ENCODE data around the gene PLPP3. TPM values are rescaled to one million over a fixed set of nuclear protein-coding genes. Genes with fewer than 3 reads are reported as not detected.

Gene PLPP3
- total RNA-seq (170 and 343 TPM in 2 replicates), polyA plus RNA-seq (185 and 465 TPM in 2 replicates), polyA minus RNA-seq (ENCODE audit: low replicate concordance) (284 and 399 TPM in 2 replicates)
- polyA plus RNA-seq (2012) = 129 and 296 TPM in 2 replicates

DNA sequence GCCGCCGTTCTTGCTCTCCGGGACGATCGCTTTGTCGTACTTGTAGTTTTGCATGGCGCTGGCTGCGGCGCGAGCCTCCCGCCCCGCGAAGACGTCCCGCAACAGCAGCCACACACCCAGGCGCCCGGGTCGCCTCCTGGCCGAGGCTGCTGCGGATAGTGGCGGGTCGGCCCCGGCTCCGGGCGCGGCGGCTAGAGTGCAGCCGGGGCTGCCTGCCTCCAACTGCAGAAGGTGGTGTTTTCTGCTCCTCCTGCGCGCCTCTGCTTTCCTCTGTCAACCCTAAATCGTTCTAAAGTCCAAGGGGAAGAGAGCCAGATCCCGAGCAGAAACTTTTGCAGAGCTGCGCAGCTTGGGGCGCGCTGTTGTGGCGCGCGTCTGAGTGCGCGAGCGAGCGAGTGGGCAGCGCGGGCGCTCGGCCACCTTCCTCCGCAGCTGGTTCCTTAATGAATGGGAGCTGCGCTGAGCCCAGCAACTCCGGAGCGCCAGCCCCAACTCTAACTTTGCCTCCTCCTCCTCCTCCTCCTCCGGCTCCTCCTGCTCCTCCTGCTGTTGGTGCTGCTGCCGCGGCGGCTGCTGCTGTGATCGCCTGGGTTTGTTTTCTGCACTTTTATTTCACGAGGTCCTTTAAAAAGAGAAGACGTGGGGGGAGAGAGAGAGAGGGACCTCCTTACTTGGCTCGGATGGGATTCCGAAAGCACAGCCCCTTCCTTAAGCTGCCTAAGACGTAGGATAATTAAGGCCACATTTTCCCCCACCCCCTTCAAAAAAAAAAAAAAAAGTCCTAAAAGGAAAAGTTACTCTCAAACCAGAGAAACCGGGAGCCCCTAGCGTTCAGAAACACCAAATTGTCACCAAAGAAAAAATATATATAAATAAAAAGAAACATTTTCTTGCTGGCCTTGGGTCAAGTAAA lies at the start of gene PLPP3:
Gene PLPP3 (minus strand): TSS at position 601 of the 913 bp plus-strand sequence. CDS start 547 bp downstream, at position 54.
- no peaks in the 10 kb centered on the region for H3K9me3 ChIP-seq (ENCODE audit: control insufficient read depth, insufficient read depth, low read depth, low read length)
- peaks cover 7% of the 10 kb centered on the region for H4K20me1 ChIP-seq (ENCODE audit: control insufficient read depth, extremely low read depth, insufficient read depth, low read length)
- DNase-seq (ENCODE audit: low read depth in 2 of 2) = peak; percentile 93 to 98
- peak within 1 kb of the TSS; percentile 85 for H3K27ac ChIP-seq (ENCODE audit: insufficient read depth, low read length)
- peaks cover 54% of the 10 kb centered on the region for H3K79me2 ChIP-seq (ENCODE audit: control insufficient read depth, insufficient read depth, low read length)
- peak within 1 kb of the TSS; percentile 91 for H3K9ac ChIP-seq (ENCODE audit: insufficient read depth, low read length)
- peaks cover 6% of the 10 kb centered on the region for H3K4me1 ChIP-seq (ENCODE audit: control insufficient read depth, extremely low read depth, insufficient read depth, low read length)
- TF ChIP-seq, protein P1, sequence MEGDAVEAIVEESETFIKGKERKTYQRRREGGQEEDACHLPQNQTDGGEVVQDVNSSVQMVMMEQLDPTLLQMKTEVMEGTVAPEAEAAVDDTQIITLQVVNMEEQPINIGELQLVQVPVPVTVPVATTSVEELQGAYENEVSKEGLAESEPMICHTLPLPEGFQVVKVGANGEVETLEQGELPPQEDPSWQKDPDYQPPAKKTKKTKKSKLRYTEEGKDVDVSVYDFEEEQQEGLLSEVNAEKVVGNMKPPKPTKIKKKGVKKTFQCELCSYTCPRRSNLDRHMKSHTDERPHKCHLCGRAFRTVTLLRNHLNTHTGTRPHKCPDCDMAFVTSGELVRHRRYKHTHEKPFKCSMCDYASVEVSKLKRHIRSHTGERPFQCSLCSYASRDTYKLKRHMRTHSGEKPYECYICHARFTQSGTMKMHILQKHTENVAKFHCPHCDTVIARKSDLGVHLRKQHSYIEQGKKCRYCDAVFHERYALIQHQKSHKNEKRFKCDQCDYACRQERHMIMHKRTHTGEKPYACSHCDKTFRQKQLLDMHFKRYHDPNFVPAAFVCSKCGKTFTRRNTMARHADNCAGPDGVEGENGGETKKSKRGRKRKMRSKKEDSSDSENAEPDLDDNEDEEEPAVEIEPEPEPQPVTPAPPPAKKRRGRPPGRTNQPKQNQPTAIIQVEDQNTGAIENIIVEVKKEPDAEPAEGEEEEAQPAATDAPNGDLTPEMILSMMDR (conservative IDR thresholded peaks at IDR 0.05 in 1 of 2, IDR thresholded peaks at IDR 0.05 in 1 of 2; ENCODE audit: low read depth in 1 of 2, low read length in 2 of 2) = peak; percentile 57 to 58
- TF ChIP-seq EZH2 (IDR thresholded peaks at IDR 0.05; ENCODE audit: low read length, missing control alignments) = no peak
- no peaks in the 10 kb centered on the region for H3K27me3 ChIP-seq (ENCODE audit: control insufficient read depth, insufficient read depth, low read length)
- peak within 1 kb of the TSS; percentile 90 for H3K4me2 ChIP-seq (ENCODE audit: extremely low read depth, insufficient read depth, low read length)
- H3K36me3 ChIP-seq (ENCODE audit: control insufficient read depth, insufficient read depth, low read length) = no peaks in the 10 kb centered on the region
- H3K4me3 ChIP-seq (replicated peaks in 1 of 4; ENCODE audit: control extremely low read depth in 1 of 4, insufficient read depth in 1 of 4, low read depth in 3 of 4, low read length in 4 of 4) = peak within 1 kb of the TSS; percentile 68 to 100 (median 85)
- peak within 1 kb of the TSS; percentile 42 for H2AFZ ChIP-seq (ENCODE audit: low read length)

DNA sequence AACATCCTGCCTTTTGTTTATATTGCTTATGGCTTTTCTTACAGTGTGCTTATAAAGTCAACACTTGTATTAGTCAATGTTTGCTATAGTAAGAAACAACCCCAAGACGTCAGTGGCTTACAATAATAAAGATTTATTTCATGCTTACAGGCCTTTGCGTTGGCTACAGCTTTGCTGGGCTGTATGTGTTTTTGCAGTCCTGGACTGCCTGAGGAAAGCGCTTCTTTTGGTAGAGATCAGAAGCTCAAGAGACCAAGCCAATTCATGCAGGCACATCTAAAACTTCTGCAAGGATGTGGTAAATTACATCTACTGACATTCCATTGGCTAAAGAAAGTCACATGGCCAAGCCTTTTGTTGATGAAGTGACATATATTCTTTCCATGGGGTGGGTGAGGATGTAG lies 48.3 kb upstream of the PLPP3 start:
- H3K79me2 ChIP-seq (ENCODE audit: control insufficient read depth, insufficient read depth, low read length) = no peaks in the 10 kb centered on the region
- H3K27ac ChIP-seq (ENCODE audit: insufficient read depth, low read length) = no peak overlapping the region
- H4K20me1 ChIP-seq (ENCODE audit: control insufficient read depth, extremely low read depth, insufficient read depth, low read length) = no peaks in the 10 kb centered on the region
- H3K36me3 ChIP-seq (ENCODE audit: control insufficient read depth, insufficient read depth, low read length) = no peaks in the 10 kb centered on the region
- no peak overlapping the region for H3K4me3 ChIP-seq (replicated peaks in 1 of 4; ENCODE audit: control extremely low read depth in 1 of 4, insufficient read depth in 1 of 4, low read depth in 3 of 4, low read length in 4 of 4)
- H3K4me1 ChIP-seq (ENCODE audit: control insufficient read depth, extremely low read depth, insufficient read depth, low read length) = peaks cover 10% of the 10 kb centered on the region
- peak in 1 of 2 donors; percentile 33 for DNase-seq (ENCODE audit: low read depth in 2 of 2)
- H3K9me3 ChIP-seq (ENCODE audit: control insufficient read depth, insufficient read depth, low read depth, low read length) = no peaks in the 10 kb centered on the region
- no peak overlapping the region for H3K4me2 ChIP-seq (ENCODE audit: extremely low read depth, insufficient read depth, low read length)
- TF ChIP-seq, protein P1 (conservative IDR thresholded peaks at IDR 0.05 in 1 of 2, IDR thresholded peaks at IDR 0.05 in 1 of 2; ENCODE audit: low read depth in 1 of 2, low read length in 2 of 2) = no peak
- no peak for TF ChIP-seq EZH2 (IDR thresholded peaks at IDR 0.05; ENCODE audit: low read length, missing control alignments)
- H3K9ac ChIP-seq (ENCODE audit: insufficient read depth, low read length) = no peak overlapping the region
- no peak overlapping the region for H2AFZ ChIP-seq (ENCODE audit: low read length)
- no peaks in the 10 kb centered on the region for H3K27me3 ChIP-seq (ENCODE audit: control insufficient read depth, insufficient read depth, low read length)

DNA sequence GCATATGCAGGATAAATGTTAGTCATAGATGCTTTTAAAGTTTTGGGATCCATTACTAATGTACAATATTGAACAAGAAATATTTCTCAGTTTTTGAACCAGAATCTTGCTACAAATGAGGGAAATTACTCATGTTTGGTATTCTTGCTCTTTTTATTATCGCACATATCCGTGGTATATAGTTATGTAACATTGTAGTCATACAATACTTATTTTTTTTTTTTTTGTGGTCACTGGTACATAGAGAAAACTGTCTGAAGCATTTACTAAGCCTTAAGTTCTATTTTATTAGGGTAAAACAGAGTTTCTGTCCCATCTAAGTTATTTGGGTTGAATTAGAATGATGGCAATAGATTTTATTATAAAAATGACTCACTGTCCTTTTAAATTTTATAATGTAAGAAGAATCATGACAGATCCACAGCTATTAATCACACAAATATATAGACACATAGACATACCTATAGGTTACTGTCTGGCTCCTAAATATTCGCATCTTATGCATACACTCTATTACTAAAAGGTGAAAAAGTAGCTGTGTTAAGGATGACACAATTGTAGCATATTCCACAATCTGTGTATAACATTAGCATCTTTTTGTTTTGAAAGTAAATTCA lies 47.8 kb upstream of the PLPP3 start:
- Histone ChIP-seq H3K4me2 (ENCODE audit: extremely low read depth, insufficient read depth, low read length) (peak overlapping the region; percentile 45), H3K36me3 (ENCODE audit: control insufficient read depth, insufficient read depth, low read length) (no peaks in the 10 kb centered on the region), H2AFZ (ENCODE audit: low read length) (no peak overlapping the region), H3K27me3 (ENCODE audit: control insufficient read depth, insufficient read depth, low read length) (no peaks in the 10 kb centered on the region), H3K4me3 (replicated peaks in 1 of 4; ENCODE audit: control extremely low read depth in 1 of 4, insufficient read depth in 1 of 4, low read depth in 3 of 4, low read length in 4 of 4) (no peak overlapping the region), H3K9ac (ENCODE audit: insufficient read depth, low read length) (no peak overlapping the region), H4K20me1 (ENCODE audit: control insufficient read depth, extremely low read depth, insufficient read depth, low read length) (no peaks in the 10 kb centered on the region), H3K27ac (ENCODE audit: insufficient read depth, low read length) (no peak overlapping the region), H3K4me1 (ENCODE audit: control insufficient read depth, extremely low read depth, insufficient read depth, low read length) (peaks cover 10% of the 10 kb centered on the region), H3K79me2 (ENCODE audit: control insufficient read depth, insufficient read depth, low read length) (no peaks in the 10 kb centered on the region), H3K9me3 (ENCODE audit: control insufficient read depth, insufficient read depth, low read depth, low read length) (no peaks in the 10 kb centered on the region)
- TF ChIP-seq, protein P1 (conservative IDR thresholded peaks at IDR 0.05 in 1 of 2, IDR thresholded peaks at IDR 0.05 in 1 of 2; ENCODE audit: low read depth in 1 of 2, low read length in 2 of 2) = no peak
- TF ChIP-seq EZH2 (IDR thresholded peaks at IDR 0.05; ENCODE audit: low read length, missing control alignments) = no peak
- DNase-seq (ENCODE audit: low read depth in 2 of 2) = peak in 1 of 2 donors; percentile 27

Data from fibroblast of lung (primary cell).